NCI-H524 treated with DMSO at 0.1 percent for 48 hours (cell line): ENCODE measurements around the gene CCK.

Source experiments
- DNase-seq: peaks from one replicate; lab custom pipeline; 2025; lab: John Stamatoyannopoulos, UW

The CCK gene

GRCh38 chr3:42225486-42226363, 40.3 kb downstream of the CCK start:
- no peak for DNase-seq

DNA sequence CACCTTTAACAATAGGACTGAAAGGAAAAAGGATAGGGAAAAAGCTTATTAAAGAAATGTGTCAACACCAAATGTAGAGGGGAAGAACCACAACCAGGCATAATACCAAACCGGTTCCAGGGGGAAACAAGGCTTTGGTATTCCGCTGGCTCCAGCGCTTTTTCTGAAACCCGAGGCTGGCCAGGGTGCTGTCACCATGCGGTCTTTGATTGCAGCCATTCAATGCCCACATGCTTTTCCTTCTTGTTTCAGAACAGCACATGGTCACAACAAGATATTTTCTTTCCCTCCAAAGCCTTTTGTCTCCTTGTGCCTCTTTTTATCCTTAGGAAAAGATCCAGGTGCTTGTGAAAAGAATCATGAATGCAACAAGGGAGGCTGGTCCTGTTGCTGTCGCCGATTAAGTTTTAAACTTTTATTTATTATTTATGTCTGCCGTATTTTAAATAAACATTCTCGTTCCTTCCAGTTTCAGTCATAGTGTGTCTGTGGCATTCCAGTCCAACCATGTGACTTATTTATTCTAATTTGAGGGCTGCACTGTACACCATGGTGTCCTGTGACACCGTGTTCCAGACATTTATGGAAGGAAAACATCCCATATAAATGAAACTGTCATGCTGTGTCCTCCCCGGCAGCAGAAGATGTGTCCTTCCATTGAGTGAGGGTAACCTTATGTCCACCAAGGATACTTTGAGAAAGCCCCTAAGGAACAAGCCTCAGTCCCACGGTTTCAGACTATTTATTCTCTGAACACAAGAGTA, 41.1 kb downstream of the CCK start:
- no peak for DNase-seq

DNA sequence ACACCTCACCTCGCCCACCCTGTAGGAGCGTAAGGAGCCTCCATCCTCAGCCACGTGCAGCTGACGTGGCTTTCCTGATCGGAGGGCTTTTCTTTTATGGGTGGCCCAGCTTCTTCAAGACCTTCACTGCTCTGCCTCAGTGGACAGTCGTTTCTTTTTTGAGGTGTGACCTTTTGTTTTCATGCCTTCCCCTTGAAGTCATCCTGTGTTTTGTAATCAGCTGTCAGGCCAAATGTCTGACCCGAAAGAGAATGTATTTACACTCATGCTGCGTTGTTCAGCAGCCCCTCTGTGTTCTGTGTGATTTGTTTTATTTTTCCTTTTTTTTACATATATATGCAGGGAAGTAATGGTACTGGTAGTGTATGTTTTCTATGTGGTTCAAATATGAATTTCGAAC, 41.8 kb downstream of the CCK start:
- DNase-seq, result no peak

- DNase-seq, result no peak
Observed at GRCh38 chr3:42222942-42223693, 42.9 kb downstream of the CCK start.

- no peak for DNase-seq
Observed at GRCh38 chr3:42220436-42221121, 45.4 kb downstream of the CCK start.

DNA sequence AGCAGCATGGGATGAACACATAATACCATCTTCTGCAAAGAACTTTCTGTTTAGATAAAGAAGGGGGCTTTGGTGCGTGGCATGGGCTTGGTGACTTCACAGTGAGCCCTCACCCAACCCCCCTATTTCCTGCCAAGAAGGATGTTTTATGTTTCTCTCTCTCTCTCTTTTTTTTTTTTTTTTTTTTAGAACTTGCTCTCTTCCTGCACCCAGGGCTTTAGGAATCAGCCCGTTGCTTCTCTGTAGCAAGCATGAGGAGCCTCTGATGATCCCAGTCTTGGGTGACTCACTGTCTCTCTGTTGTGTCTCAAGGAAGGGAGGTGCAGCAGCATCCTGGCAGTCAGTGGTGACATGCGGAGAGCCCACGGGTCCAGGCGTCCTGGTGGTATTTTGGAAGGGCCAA, 49.1 kb downstream of the CCK start:
- DNase-seq, result no peak

DNA sequence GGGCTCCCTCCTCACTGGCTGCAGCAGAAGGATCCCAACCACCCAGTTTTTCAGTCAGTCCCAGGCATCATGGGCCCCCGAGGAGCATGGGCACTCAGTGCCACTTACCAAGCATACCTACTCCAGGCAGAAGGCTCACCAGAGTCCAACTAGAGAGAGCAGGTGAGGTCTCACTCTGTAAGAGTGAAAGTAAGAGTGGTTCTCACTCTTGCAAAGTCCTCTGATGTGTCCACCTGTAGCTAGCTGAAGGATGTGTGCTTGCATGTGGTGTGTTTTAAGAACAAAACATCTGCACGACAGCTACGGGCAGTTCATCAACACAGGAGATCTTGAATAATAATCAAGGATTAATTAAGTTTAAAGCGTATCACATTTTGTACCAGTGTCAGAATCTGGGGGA, 49.7 kb downstream of the CCK start:
- no peak for DNase-seq

GRCh38 chr3:42214565-42215283, 51.3 kb downstream of the CCK start:
- DNase-seq, result no peak

DNA sequence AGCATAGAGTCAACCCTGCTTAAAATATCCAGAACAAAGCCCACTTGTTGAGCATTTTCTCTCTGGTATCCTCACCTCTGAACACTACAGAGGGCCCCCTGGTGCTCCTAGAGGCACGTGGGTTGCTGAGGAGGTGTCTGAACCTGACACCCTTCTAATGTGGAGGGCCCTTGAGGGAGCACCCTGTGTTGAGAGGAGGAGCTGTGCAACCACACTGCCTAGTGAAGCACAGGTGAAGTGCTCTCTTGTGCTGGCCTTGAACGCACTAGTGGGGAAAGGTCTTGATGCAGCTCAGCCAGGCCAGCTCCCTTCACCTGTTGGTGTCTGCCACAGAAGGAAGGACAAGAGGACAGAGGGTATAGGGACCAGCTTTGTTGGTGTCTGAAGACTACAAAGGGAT, 51.9 kb downstream of the CCK start:
- no peak for DNase-seq

GRCh38 chr3:42213417-42213816, 52.6 kb downstream of the CCK start:
- DNase-seq, result no peak

DNA sequence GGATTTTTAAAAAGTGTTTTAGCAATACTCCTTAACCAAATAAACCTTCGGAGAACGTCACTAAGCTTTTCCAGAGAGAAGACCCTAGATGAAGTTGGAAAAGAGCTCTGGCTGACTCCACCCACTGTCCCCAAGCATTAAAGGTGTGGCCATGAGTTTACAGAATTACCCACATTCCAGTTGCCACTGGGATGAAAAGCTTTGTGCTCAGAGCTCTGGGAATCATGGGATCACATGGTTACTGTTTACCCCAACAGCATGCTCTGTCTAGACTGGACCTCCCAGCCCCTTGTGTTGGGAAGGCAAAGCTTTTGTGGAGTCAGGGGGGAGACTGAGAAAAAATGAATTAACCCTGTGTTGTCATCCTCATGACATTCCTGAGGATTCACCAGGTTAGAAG, 55.3 kb downstream of the CCK start:
- no peak for DNase-seq

GRCh38 chr3:42209917-42210316, 56.1 kb downstream of the CCK start:
- DNase-seq, result no peak
